ENCODE data around the gene TBC1D14. TPM values are rescaled to one million over a fixed set of nuclear protein-coding genes. Genes with fewer than 3 reads are reported as not detected.

TBC1D14 gene
- total RNA-seq, 1 experiment from 2014 or later, result 16.7 TPM

DNA sequence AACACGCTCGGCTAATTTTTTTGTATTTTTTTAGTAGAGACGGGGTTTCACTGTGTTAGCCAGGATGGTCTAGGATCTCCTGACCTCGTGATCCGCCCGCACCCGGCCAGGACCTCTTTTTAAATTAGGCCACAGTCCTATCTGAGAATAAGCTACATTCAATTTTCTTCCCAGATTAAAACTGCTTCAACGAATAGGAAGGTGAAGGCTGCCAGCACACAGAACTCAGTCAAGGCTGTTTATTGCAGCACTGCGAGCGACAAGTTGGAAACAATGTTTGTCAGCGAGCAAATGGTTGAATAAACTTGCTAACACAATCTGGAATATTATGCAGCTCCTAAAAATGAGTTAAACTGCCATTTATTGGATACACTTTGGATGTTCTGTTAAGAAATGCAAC, 156.4 kb downstream of the TBC1D14 start:
- no peak for DNase-seq (ENCODE audit: low read depth in 1 of 2, low spot score in 2 of 2)
- no peak overlapping the region for H3K27ac ChIP-seq
- H3K4me1 ChIP-seq (replicated peaks), result peaks cover 8% of the 10 kb centered on the region; the same call in 1 of the 2 replicates
- no peak overlapping the region for H3K4me3 ChIP-seq
- no peaks in the 10 kb centered on the region for H3K27me3 ChIP-seq (replicated peaks)
- peaks cover 21% of the 10 kb centered on the region for H3K36me3 ChIP-seq
- no peaks in the 10 kb centered on the region for H3K9me3 ChIP-seq (replicated peaks)

GRCh38 chr4:7066493-7066892, 156.9 kb downstream of the TBC1D14 start:
- DNase-seq (ENCODE audit: low read depth in 1 of 2, low spot score in 2 of 2), result no peak
- Histone ChIP-seq H3K4me3 (no peak overlapping the region), H3K36me3 (peaks cover 21% of the 10 kb centered on the region), H3K4me1 (replicated peaks) (peaks cover 8% of the 10 kb centered on the region; the same call in 1 of the 2 replicates), H3K27ac (no peak overlapping the region), H3K9me3 (replicated peaks) (no peaks in the 10 kb centered on the region), H3K27me3 (replicated peaks) (no peaks in the 10 kb centered on the region)

GRCh38 chr4:7067126-7067451, 157.5 kb downstream of the TBC1D14 start:
- Histone ChIP-seq H3K4me1 (replicated peaks) (peaks cover 8% of the 10 kb centered on the region; the same call in 1 of the 2 replicates), H3K27ac (no peak overlapping the region; the same call in 1 of the 2 replicates), H3K9me3 (replicated peaks) (no peaks in the 10 kb centered on the region), H3K4me3 (peak overlapping the region; percentile 85), H3K36me3 (peaks cover 18% of the 10 kb centered on the region; the same call in 1 of the 2 replicates), H3K27me3 (replicated peaks) (no peaks in the 10 kb centered on the region)
- no peak for DNase-seq (ENCODE audit: low read depth in 1 of 2, low spot score in 2 of 2)

GRCh38 chr4:7067452-7068278, 158.0 kb downstream of the TBC1D14 start, which contains the start of gene GRPEL1:
TSS of gene GRPEL1 (minus strand) at chr4:7068064. CDS start at chr4:7068032, 32 bp downstream.
- Histone ChIP-seq H3K9me3 (replicated peaks) (no peaks in the 10 kb centered on the region), H3K4me1 (replicated peaks) (peaks cover 8% of the 10 kb centered on the region; the same call in 1 of the 2 replicates), H3K27me3 (replicated peaks) (no peaks in the 10 kb centered on the region), H3K27ac (peak within 1 kb of the TSS; percentile 40), H3K36me3 (peaks cover 18% of the 10 kb centered on the region; the same call in 1 of the 2 replicates), H3K4me3 (peak within 1 kb of the TSS; percentile 85)
- peak; percentile 94 to 96 for DNase-seq (ENCODE audit: low read depth in 1 of 2, low spot score in 2 of 2)

DNA sequence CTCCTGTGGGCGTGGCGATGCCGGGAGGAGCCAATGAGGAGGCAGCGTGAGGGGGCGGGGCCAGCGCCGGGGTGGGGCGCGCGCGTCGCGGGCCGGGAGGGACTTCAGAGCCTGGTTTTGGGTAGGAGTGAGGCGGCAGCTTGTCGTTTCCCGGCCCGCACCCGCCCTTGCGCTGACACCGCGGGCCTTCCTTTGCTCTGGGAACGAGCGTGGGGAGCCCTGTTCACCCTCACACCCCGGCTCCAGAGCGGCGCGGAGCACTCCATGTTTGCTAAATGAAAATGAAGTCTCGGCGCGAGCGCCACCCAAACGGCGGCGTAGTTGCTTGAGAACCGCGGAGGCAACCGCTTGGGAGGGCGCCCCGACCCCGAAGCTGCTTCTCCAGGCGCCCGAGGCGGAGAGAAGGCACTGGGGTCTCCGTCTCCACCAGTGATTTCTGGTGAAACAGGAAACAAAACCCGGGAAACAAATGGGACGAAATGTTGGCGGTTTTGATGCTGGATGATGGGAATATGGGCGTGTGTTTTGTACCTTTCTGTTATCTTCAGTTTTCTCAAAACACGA, 158.7 kb downstream of the TBC1D14 start:
- H3K36me3 ChIP-seq, result peaks cover 16% of the 10 kb centered on the region; the same call in 1 of the 2 replicates
- DNase-seq (ENCODE audit: low read depth in 1 of 2, low spot score in 2 of 2), result peak in 1 of 2 experiments; percentile 13
- H3K27me3 ChIP-seq (replicated peaks), result no peaks in the 10 kb centered on the region
- H3K4me3 ChIP-seq, result peak overlapping the region; percentile 85
- no peak overlapping the region for H3K27ac ChIP-seq
- no peaks in the 10 kb centered on the region for H3K9me3 ChIP-seq (replicated peaks)
- peaks cover 8% of the 10 kb centered on the region; the same call in 1 of the 2 replicates for H3K4me1 ChIP-seq (replicated peaks)

GRCh38 chr4:7068883-7069282, 159.3 kb downstream of the TBC1D14 start:
- Histone ChIP-seq H3K36me3 (peaks cover 11% of the 10 kb centered on the region; the same call in 1 of the 2 replicates), H3K4me1 (replicated peaks) (peaks cover 8% of the 10 kb centered on the region; the same call in 1 of the 2 replicates), H3K9me3 (replicated peaks) (no peaks in the 10 kb centered on the region), H3K27ac (no peak overlapping the region), H3K4me3 (peak overlapping the region; percentile 85), H3K27me3 (replicated peaks) (no peaks in the 10 kb centered on the region)
- no peak for DNase-seq (ENCODE audit: low read depth in 1 of 2, low spot score in 2 of 2)

- peak; percentile 36 to 52 for DNase-seq (ENCODE audit: low read depth in 1 of 2, low spot score in 2 of 2)
- Histone ChIP-seq H3K27me3 (replicated peaks) (no peaks in the 10 kb centered on the region), H3K4me3 (no peak overlapping the region), H3K4me1 (replicated peaks) (peaks cover 8% of the 10 kb centered on the region; the same call in 1 of the 2 replicates), H3K36me3 (peaks cover 6% of the 10 kb centered on the region; the same call in 1 of the 2 replicates), H3K27ac (no peak overlapping the region), H3K9me3 (replicated peaks) (no peaks in the 10 kb centered on the region)
Measured at GRCh38 chr4:7070729-7071511, 161.3 kb downstream of the TBC1D14 start.

- DNase-seq (ENCODE audit: low read depth in 1 of 2, low spot score in 2 of 2), result no peak
Measured at GRCh38 chr4:7073059-7073458, 163.4 kb downstream of the TBC1D14 start.

DNA sequence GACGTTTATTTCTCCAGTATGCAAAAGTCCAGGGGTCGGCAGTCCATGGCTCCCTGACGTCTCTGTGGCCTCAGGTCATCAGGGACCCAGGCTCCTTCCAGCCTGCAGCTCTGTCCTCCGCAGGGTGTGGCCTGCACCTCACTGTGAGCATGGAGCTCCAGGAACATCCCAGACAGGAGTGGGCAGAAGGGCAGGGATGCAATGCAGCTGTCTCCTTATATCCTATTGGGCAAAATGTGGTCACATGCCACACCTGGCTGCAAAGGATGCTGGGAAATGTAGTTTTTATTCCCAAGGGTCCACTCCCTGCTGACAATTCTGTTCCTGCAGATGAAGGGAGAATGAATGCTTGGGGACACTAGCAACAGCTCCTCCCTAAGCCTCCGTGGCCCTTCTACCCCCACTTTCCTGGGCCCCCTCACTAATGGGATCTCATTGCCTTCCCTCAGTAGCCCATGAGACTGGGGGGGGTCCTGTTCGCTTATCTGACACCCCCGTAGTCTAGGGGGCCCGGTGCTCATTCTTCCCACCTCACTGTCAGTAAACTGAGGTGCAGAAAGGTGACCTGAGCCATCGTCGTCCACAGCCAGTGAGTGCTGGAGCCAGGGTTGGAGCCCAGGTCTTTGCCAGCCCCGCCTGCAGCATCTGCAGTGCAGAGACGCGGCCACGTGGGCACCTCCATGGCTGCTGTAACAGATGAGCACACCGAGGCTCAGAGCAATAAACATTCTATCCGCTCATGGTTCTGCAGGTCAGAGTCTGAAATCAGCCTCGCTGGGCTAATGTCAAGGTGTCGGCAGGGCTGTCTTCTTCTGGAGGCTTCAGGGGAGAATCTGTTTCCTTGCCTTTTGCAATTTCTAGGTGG, 164.1 kb downstream of the TBC1D14 start:
- H3K4me1 ChIP-seq (replicated peaks), result peaks cover 3% of the 10 kb centered on the region; the same call in 1 of the 2 replicates
- peak in 1 of 2 experiments; percentile 9 for DNase-seq (ENCODE audit: low read depth in 1 of 2, low spot score in 2 of 2)
- H3K4me3 ChIP-seq, result no peak overlapping the region
- no peaks in the 10 kb centered on the region for H3K9me3 ChIP-seq (replicated peaks)
- no peak overlapping the region for H3K27ac ChIP-seq
- H3K27me3 ChIP-seq (replicated peaks), result no peaks in the 10 kb centered on the region
- H3K36me3 ChIP-seq, result no peaks in the 10 kb centered on the region

More at GRCh38 chr4:7073059-7073458, 163.4 kb downstream of the TBC1D14 start:
- H3K27ac ChIP-seq, result no peak overlapping the region
- peaks cover 3% of the 10 kb centered on the region; the same call in 1 of the 2 replicates for H3K4me1 ChIP-seq (replicated peaks)
- no peak overlapping the region for H3K4me3 ChIP-seq
- no peaks in the 10 kb centered on the region for H3K9me3 ChIP-seq (replicated peaks)
- no peaks in the 10 kb centered on the region for H3K27me3 ChIP-seq (replicated peaks)
- H3K36me3 ChIP-seq, result no peaks in the 10 kb centered on the region

GRCh38 chr4:7074426-7074825, 164.8 kb downstream of the TBC1D14 start:
- Histone ChIP-seq H3K36me3 (no peaks in the 10 kb centered on the region), H3K4me3 (no peak overlapping the region), H3K4me1 (replicated peaks) (no peaks in the 10 kb centered on the region), H3K9me3 (replicated peaks) (no peaks in the 10 kb centered on the region), H3K27me3 (replicated peaks) (no peaks in the 10 kb centered on the region), H3K27ac (no peak overlapping the region)
- no peak for DNase-seq (ENCODE audit: low read depth in 1 of 2, low spot score in 2 of 2)

- Histone ChIP-seq H3K27ac (no peak overlapping the region), H3K36me3 (no peaks in the 10 kb centered on the region), H3K9me3 (replicated peaks) (no peaks in the 10 kb centered on the region), H3K4me1 (replicated peaks) (no peaks in the 10 kb centered on the region), H3K27me3 (replicated peaks) (no peaks in the 10 kb centered on the region), H3K4me3 (no peak overlapping the region)
- DNase-seq (ENCODE audit: low read depth in 1 of 2, low spot score in 2 of 2), result no peak
Measured at GRCh38 chr4:7075962-7076695, 166.5 kb downstream of the TBC1D14 start.

GRCh38 chr4:7076696-7077082, 167.1 kb downstream of the TBC1D14 start:
- DNase-seq (ENCODE audit: low read depth in 1 of 2, low spot score in 2 of 2), result no peak
- no peaks in the 10 kb centered on the region for H3K36me3 ChIP-seq
- no peak overlapping the region for H3K4me3 ChIP-seq
- no peaks in the 10 kb centered on the region for H3K9me3 ChIP-seq (replicated peaks)
- H3K27me3 ChIP-seq (replicated peaks), result no peaks in the 10 kb centered on the region
- H3K4me1 ChIP-seq (replicated peaks), result no peaks in the 10 kb centered on the region
- H3K27ac ChIP-seq, result no peak overlapping the region
